ENCODE data around the gene TRMT61A.

TRMT61A gene

GRCh38 chr14:103568952-103569351, 40.0 kb downstream of the TRMT61A start:
- no peak for ATAC-seq
- Mint-ChIP-seq H3K27me3 (no peaks in the 10 kb centered on the region), H3K4me3 (no peak overlapping the region), H3K27ac (no peak overlapping the region), H3K36me3 (ENCODE audit: low read depth) (peaks cover 5% of the 10 kb centered on the region), H3K9me3 (no peaks in the 10 kb centered on the region), H3K4me1 (peaks cover 24% of the 10 kb centered on the region)
- DNase-seq = no peak

GRCh38 chr14:103569408-103569807, 40.4 kb downstream of the TRMT61A start:
- H3K27ac Mint-ChIP-seq = no peak overlapping the region
- no peaks in the 10 kb centered on the region for H3K27me3 Mint-ChIP-seq
- no peaks in the 10 kb centered on the region for H3K9me3 Mint-ChIP-seq
- peaks cover 21% of the 10 kb centered on the region for H3K4me1 Mint-ChIP-seq
- no peak for DNase-seq
- no peak for ATAC-seq
- no peak overlapping the region for H3K4me3 Mint-ChIP-seq
- peaks cover 7% of the 10 kb centered on the region for H3K36me3 Mint-ChIP-seq (ENCODE audit: low read depth)

- Mint-ChIP-seq H3K9me3 (no peaks in the 10 kb centered on the region), H3K27me3 (no peaks in the 10 kb centered on the region), H3K36me3 (ENCODE audit: low read depth) (peaks cover 17% of the 10 kb centered on the region), H3K4me3 (no peak overlapping the region), H3K4me1 (no peaks in the 10 kb centered on the region), H3K27ac (no peak overlapping the region)
- ATAC-seq (no peak), DNase-seq (no peak)
Observed at GRCh38 chr14:103574104-103574503, 45.1 kb downstream of the TRMT61A start.

GRCh38 chr14:103574707-103575285, 45.8 kb downstream of the TRMT61A start:
- H3K4me1 Mint-ChIP-seq = no peaks in the 10 kb centered on the region
- no peaks in the 10 kb centered on the region for H3K27me3 Mint-ChIP-seq
- DNase-seq (no peak), ATAC-seq (no peak)
- H3K27ac Mint-ChIP-seq = no peak overlapping the region
- H3K36me3 Mint-ChIP-seq (ENCODE audit: low read depth) = peaks cover 17% of the 10 kb centered on the region
- H3K9me3 Mint-ChIP-seq = no peaks in the 10 kb centered on the region
- no peak overlapping the region for H3K4me3 Mint-ChIP-seq

- Mint-ChIP-seq H3K4me3 (no peak overlapping the region), H3K36me3 (ENCODE audit: low read depth) (peaks cover 17% of the 10 kb centered on the region), H3K9me3 (no peaks in the 10 kb centered on the region), H3K27me3 (no peaks in the 10 kb centered on the region), H3K4me1 (no peaks in the 10 kb centered on the region), H3K27ac (no peak overlapping the region)
- ATAC-seq (no peak), DNase-seq (no peak)
Observed at GRCh38 chr14:103576371-103577024, 47.5 kb downstream of the TRMT61A start.

GRCh38 chr14:103578401-103579075, 49.5 kb downstream of the TRMT61A start:
- no peak for DNase-seq
- Mint-ChIP-seq H3K9me3 (no peaks in the 10 kb centered on the region), H3K27ac (no peak overlapping the region), H3K36me3 (ENCODE audit: low read depth) (peaks cover 13% of the 10 kb centered on the region), H3K4me1 (no peaks in the 10 kb centered on the region), H3K4me3 (no peak overlapping the region), H3K27me3 (no peaks in the 10 kb centered on the region)
- ATAC-seq = no peak

- DNase-seq = no peak
- no peak for ATAC-seq
- Mint-ChIP-seq H3K36me3 (ENCODE audit: low read depth) (peaks cover 5% of the 10 kb centered on the region), H3K4me1 (no peaks in the 10 kb centered on the region), H3K27me3 (no peaks in the 10 kb centered on the region), H3K9me3 (no peaks in the 10 kb centered on the region), H3K27ac (no peak overlapping the region), H3K4me3 (no peak overlapping the region)
Observed at GRCh38 chr14:103581206-103581605, 52.2 kb downstream of the TRMT61A start.

GRCh38 chr14:103581954-103582703, 53.1 kb downstream of the TRMT61A start:
- Mint-ChIP-seq H3K4me1 (no peaks in the 10 kb centered on the region), H3K4me3 (no peak overlapping the region), H3K27ac (no peak overlapping the region), H3K36me3 (ENCODE audit: low read depth) (peaks cover 4% of the 10 kb centered on the region), H3K27me3 (no peaks in the 10 kb centered on the region), H3K9me3 (no peaks in the 10 kb centered on the region)
- no peak for ATAC-seq
- no peak for DNase-seq

- Mint-ChIP-seq H3K27me3 (no peaks in the 10 kb centered on the region), H3K9me3 (no peaks in the 10 kb centered on the region), H3K4me1 (no peaks in the 10 kb centered on the region), H3K36me3 (ENCODE audit: low read depth) (peaks cover 8% of the 10 kb centered on the region), H3K4me3 (no peak overlapping the region), H3K27ac (no peak overlapping the region)
- ATAC-seq = no peak
- no peak for DNase-seq
Observed at GRCh38 chr14:103584326-103584915, 55.4 kb downstream of the TRMT61A start.
